HEK293 (cell line): ENCODE results near the gene CALHM3.
A peak's percentile ranks its signal among the peaks of the same experiment; 100 is the strongest.

Experiments
- BCL11B ChIP-seq: fragments of 450-650 bp; formaldehyde crosslinking; IDR thresholded peaks from 2 replicates; pipeline ENCODE4 v1.5.1; 2016; ENCODE audit warnings: low read depth, missing biosample characterization, missing genetic modification characterization
- HOXD13 ChIP-seq: sonication (generic); formaldehyde crosslinking; IDR thresholded peaks from 2 replicates; pipeline ENCODE4 v1.8.0; 2022; ENCODE audit warnings: missing genetic modification reagents, borderline replicate concordance
- MYNN ChIP-seq: fragments of 450-650 bp; formaldehyde crosslinking; IDR thresholded peaks from 2 replicates; pipeline ENCODE4 v1.5.1; 2016; ENCODE audit warnings: missing biosample characterization, missing genetic modification characterization, borderline replicate concordance
- PRDM4 ChIP-seq: fragments of 450-650 bp; formaldehyde crosslinking; IDR thresholded peaks from 2 replicates; pipeline ENCODE4 v1.5.1; 2017; ENCODE audit warnings: missing biosample characterization, missing genetic modification characterization
- RBAK ChIP-seq: fragments of 450-650 bp; formaldehyde crosslinking; IDR thresholded peaks from 2 replicates; pipeline ENCODE4 v1.5.1; 2016; ENCODE audit warnings: missing biosample characterization, missing genetic modification characterization
- TRIM28 ChIP-seq: IDR thresholded peaks from 2 replicates; pipeline ENCODE4 v1.6.1; 2011; ENCODE audit warnings: low read length, control low read depth, borderline replicate concordance
- ZBTB7A ChIP-seq: fragments of 450-650 bp; formaldehyde crosslinking; IDR thresholded peaks from 2 replicates; pipeline ENCODE4 v1.5.1; 2016; ENCODE audit warnings: low read depth, missing biosample characterization, missing genetic modification characterization
- ZFP69B ChIP-seq: fragments of 450-650 bp; formaldehyde crosslinking; IDR thresholded peaks from 2 replicates; pipeline ENCODE4 v1.5.1; 2016; ENCODE audit warnings: missing biosample characterization, missing genetic modification characterization
- ZNF121 ChIP-seq: fragments of 450-650 bp; formaldehyde crosslinking; IDR thresholded peaks from 2 replicates; pipeline ENCODE4 v1.5.1; 2016; ENCODE audit warnings: missing biosample characterization, missing genetic modification characterization
- ZNF148 ChIP-seq: fragments of 450-650 bp; formaldehyde crosslinking; IDR thresholded peaks from 2 replicates; pipeline ENCODE4 v1.5.0; 2017; ENCODE audit warnings: missing biosample characterization, missing genetic modification characterization, borderline replicate concordance
- ZNF16 ChIP-seq: fragments of 450-650 bp; formaldehyde crosslinking; IDR thresholded peaks from 2 replicates; pipeline ENCODE4 v1.5.1; 2016; ENCODE audit warnings: low read depth, missing biosample characterization, missing genetic modification characterization
- ZNF169 ChIP-seq: fragments of 450-650 bp; formaldehyde crosslinking; IDR thresholded peaks from 2 replicates; pipeline ENCODE4 v1.5.1; 2016; ENCODE audit warnings: missing biosample characterization, missing genetic modification characterization
- ZNF174 ChIP-seq: fragments of 450-650 bp; formaldehyde crosslinking; IDR thresholded peaks from 2 replicates; pipeline ENCODE4 v1.5.0; 2017; ENCODE audit warnings: missing biosample characterization, mild to moderate bottlenecking, missing genetic modification characterization
- ZNF2 ChIP-seq: fragments of 450-650 bp; formaldehyde crosslinking; IDR thresholded peaks from 2 replicates; pipeline ENCODE4 v1.5.1; 2016; ENCODE audit warnings: missing biosample characterization, missing genetic modification characterization
- ZNF394 ChIP-seq: fragments of 450-650 bp; formaldehyde crosslinking; IDR thresholded peaks from 2 replicates; pipeline ENCODE4 v1.5.1; 2016; ENCODE audit warnings: missing biosample characterization, missing genetic modification characterization, mild to moderate bottlenecking, moderate library complexity, borderline replicate concordance
- ZNF510 ChIP-seq: fragments of 450-650 bp; formaldehyde crosslinking; IDR thresholded peaks from 2 replicates; pipeline ENCODE4 v1.5.1; 2018; ENCODE audit warnings: mild to moderate bottlenecking, missing genetic modification characterization, missing biosample characterization; ENCODE audit not compliant: insufficient replicate concordance
- ZNF561 ChIP-seq: fragments of 450-650 bp; IDR thresholded peaks from 2 replicates; pipeline ENCODE4 v1.5.1; 2018; ENCODE audit warnings: missing biosample characterization, missing genetic modification characterization, borderline replicate concordance
- ZNF596 ChIP-seq: fragments of 450-650 bp; IDR thresholded peaks from 2 replicates; pipeline ENCODE4 v1.5.0; 2018; ENCODE audit warnings: missing biosample characterization, mild to moderate bottlenecking, missing genetic modification characterization, moderate library complexity
- ZNF624 ChIP-seq: fragments of 450-650 bp; formaldehyde crosslinking; IDR thresholded peaks from 2 replicates; pipeline ENCODE4 v1.5.1; 2017; ENCODE audit warnings: missing biosample characterization, missing genetic modification characterization
- ZNF670 ChIP-seq: fragments of 450-650 bp; formaldehyde crosslinking; IDR thresholded peaks from 2 replicates; pipeline ENCODE4 v1.5.1; 2016; ENCODE audit warnings: missing biosample characterization, missing genetic modification characterization, low read depth
- ZNF692 ChIP-seq: fragments of 450-650 bp; formaldehyde crosslinking; IDR thresholded peaks from 2 replicates; pipeline ENCODE4 v1.5.1; 2016; ENCODE audit warnings: missing biosample characterization, missing genetic modification characterization
- ZNF768 ChIP-seq: fragments of 450-650 bp; formaldehyde crosslinking; IDR thresholded peaks from 2 replicates; pipeline ENCODE4 v1.5.1; 2018; ENCODE audit warnings: missing biosample characterization, mild to moderate bottlenecking, missing genetic modification characterization
- ZNF777 ChIP-seq: fragments of 450-650 bp; formaldehyde crosslinking; IDR thresholded peaks from 2 replicates; pipeline ENCODE4 v1.5.1; 2017; ENCODE audit warnings: missing biosample characterization, missing genetic modification characterization, borderline replicate concordance
- ZNF785 ChIP-seq: fragments of 450-650 bp; formaldehyde crosslinking; IDR thresholded peaks from 2 replicates; pipeline ENCODE4 v1.5.1; 2016; ENCODE audit warnings: missing biosample characterization, missing genetic modification characterization
- ZSCAN18 ChIP-seq: fragments of 450-650 bp; formaldehyde crosslinking; IDR thresholded peaks from 2 replicates; pipeline ENCODE4 v1.5.1; 2016; ENCODE audit warnings: missing biosample characterization, missing genetic modification characterization
- TF ChIP-seq, protein P1 (sequence below): fragments of 450-650 bp; IDR thresholded peaks from 2 replicates; pipeline ENCODE4 v1.5.1; 2018; ENCODE audit warnings: missing biosample characterization, missing genetic modification characterization
- TF ChIP-seq, protein P2 (sequence below): fragments of 450-650 bp; formaldehyde crosslinking; IDR thresholded peaks from 2 replicates; pipeline ENCODE4 v1.5.1; 2016; ENCODE audit warnings: missing biosample characterization, missing genetic modification characterization, low read depth
- TF ChIP-seq, protein P3 (sequence below): fragments of 450-650 bp; formaldehyde crosslinking; IDR thresholded peaks from 2 replicates; pipeline ENCODE4 v1.5.1; 2016; ENCODE audit warnings: missing biosample characterization, missing genetic modification characterization

The CALHM3 gene

GRCh38 chr10:103502849-103503660, 24.0 kb upstream of the CALHM3 start (continued):
- no peak for TF ChIP-seq ZNF394
- no peak for TF ChIP-seq ZNF561 (tag by site-specific recombination)
- TF ChIP-seq RBAK: no peak
- TF ChIP-seq HOXD13 (CRISPR knock-in tag): no peak
- no peak for TF ChIP-seq ZNF148 (tag by site-specific recombination)
- TF ChIP-seq ZBTB7A (tag by site-specific recombination): no peak
- TF ChIP-seq ZNF785 (tag by site-specific recombination): no peak
- TF ChIP-seq ZNF768: no peak
- TF ChIP-seq, protein P1, sequence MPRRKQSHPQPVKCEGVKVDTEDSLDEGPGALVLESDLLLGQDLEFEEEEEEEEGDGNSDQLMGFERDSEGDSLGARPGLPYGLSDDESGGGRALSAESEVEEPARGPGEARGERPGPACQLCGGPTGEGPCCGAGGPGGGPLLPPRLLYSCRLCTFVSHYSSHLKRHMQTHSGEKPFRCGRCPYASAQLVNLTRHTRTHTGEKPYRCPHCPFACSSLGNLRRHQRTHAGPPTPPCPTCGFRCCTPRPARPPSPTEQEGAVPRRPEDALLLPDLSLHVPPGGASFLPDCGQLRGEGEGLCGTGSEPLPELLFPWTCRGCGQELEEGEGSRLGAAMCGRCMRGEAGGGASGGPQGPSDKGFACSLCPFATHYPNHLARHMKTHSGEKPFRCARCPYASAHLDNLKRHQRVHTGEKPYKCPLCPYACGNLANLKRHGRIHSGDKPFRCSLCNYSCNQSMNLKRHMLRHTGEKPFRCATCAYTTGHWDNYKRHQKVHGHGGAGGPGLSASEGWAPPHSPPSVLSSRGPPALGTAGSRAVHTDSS (tag by site-specific recombination): no peak
- TF ChIP-seq ZNF174 (tag by site-specific recombination): no peak
- TF ChIP-seq TRIM28: no peak
- TF ChIP-seq ZSCAN18 (tag by site-specific recombination): no peak
- no peak for TF ChIP-seq PRDM4 (tag by site-specific recombination)
- TF ChIP-seq ZNF596 (tag by site-specific recombination): no peak
- no peak for TF ChIP-seq ZNF777 (tag by site-specific recombination)
- TF ChIP-seq ZNF670 (tag by site-specific recombination): no peak
- TF ChIP-seq ZNF121 (tag by site-specific recombination): no peak
- peak; percentile 71 for TF ChIP-seq ZNF692 (tag by site-specific recombination)
- TF ChIP-seq ZNF16 (tag by site-specific recombination): no peak
- TF ChIP-seq, protein P2, sequence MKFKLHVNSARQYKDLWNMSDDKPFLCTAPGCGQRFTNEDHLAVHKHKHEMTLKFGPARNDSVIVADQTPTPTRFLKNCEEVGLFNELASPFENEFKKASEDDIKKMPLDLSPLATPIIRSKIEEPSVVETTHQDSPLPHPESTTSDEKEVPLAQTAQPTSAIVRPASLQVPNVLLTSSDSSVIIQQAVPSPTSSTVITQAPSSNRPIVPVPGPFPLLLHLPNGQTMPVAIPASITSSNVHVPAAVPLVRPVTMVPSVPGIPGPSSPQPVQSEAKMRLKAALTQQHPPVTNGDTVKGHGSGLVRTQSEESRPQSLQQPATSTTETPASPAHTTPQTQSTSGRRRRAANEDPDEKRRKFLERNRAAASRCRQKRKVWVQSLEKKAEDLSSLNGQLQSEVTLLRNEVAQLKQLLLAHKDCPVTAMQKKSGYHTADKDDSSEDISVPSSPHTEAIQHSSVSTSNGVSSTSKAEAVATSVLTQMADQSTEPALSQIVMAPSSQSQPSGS (tag by site-specific recombination): no peak
- no peak for TF ChIP-seq ZNF624 (tag by site-specific recombination)
- no peak for TF ChIP-seq ZNF2 (tag by site-specific recombination)
- no peak for TF ChIP-seq BCL11B
- TF ChIP-seq ZFP69B (tag by site-specific recombination): peak; percentile 81; the same call in 1 of the 2 replicates
- TF ChIP-seq, protein P3, sequence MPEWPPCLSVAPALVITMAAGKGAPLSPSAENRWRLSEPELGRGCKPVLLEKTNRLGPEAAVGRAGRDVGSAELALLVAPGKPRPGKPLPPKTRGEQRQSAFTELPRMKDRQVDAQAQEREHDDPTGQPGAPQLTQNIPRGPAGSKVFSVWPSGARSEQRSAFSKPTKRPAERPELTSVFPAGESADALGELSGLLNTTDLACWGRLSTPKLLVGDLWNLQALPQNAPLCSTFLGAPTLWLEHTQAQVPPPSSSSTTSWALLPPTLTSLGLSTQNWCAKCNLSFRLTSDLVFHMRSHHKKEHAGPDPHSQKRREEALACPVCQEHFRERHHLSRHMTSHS (tag by site-specific recombination): no peak
- 0 out of 2 replicates have a peak, but pooled peaks have one; percentile 26 for TF ChIP-seq MYNN (tag by site-specific recombination)
- no peak for TF ChIP-seq ZNF510 (tag by site-specific recombination)
- no peak for TF ChIP-seq ZNF169 (tag by site-specific recombination)
